HCT116 (cell line): ENCODE measurements around the gene TUBA3C. TPM values are rescaled to one million over a fixed set of nuclear protein-coding genes. Genes with fewer than 3 reads are reported as not detected.

Source experiments
- ATAC-seq: fragments of 200-7000 bp; cut with Tn5 transposase; 2 replicates; pipeline ENCODE4 v1.9.1; 2020; ENCODE audit warnings: mild to moderate bottlenecking, moderate library complexity
- BruUV-seq: library from RNA; stranded (reverse); fragments of 400-500 nt; replicated peaks from 2 replicates; lab custom pipeline; 2021; lab: Mats Ljungman, UMichigan
- CTCF ChIA-PET: fragments of 300-600 bp; sonication (Branson Sonifier 250); formaldehyde crosslinking; loops from one replicate; lab custom pipeline; 2021; ENCODE audit warnings: antibody characterized with exemption; lab: Charles Lee
- POLR2A ChIA-PET: fragments of 300-600, 350-600 bp; sonication (Branson Sonifier 250); formaldehyde crosslinking; loops from one replicate; lab custom pipeline; 2021; ENCODE audit warnings: antibody characterized with exemption; lab: Charles Lee
- RAD21 ChIA-PET, 2 experiments: fragments of 300-600 bp; sonication (Branson Sonifier 250); formaldehyde crosslinking; loops; one replicate each; lab custom pipeline; 2023; ENCODE audit warnings: low total read pairs in 2 of 2; ENCODE audit not compliant: uncharacterized antibody in 2 of 2, unreplicated experiment in 2 of 2, low non-redundant PET in 1 of 2; lab: Charles Lee
- DNase-seq: peaks from one replicate; pipeline ENCODE4 v3.0.0-alpha.2; 2010; ENCODE audit warnings: low read depth, low spot score
- H2AFZ ChIP-seq: fragments of 200-600 bp; shearing (Covaris generic), sonication (generic); 2 replicates; pipeline ENCODE4 v1.6.1; 2017; ENCODE audit warnings: low read depth, mixed run types, mixed read lengths, antibody characterized with exemption, low read length; ENCODE audit not compliant: poor library complexity, severe bottlenecking
- H3K27ac ChIP-seq: 2 replicates; pipeline ENCODE4 v1.5.1; 2012; ENCODE audit warnings: low read depth, low read length
- H3K27me3 ChIP-seq: fragments of 200-600 bp; sonication (generic); 2 replicates; pipeline ENCODE4 v1.6.1; 2016; ENCODE audit warnings: mixed run types, low read length, mixed read lengths; ENCODE audit not compliant: insufficient read depth
- H3K36me3 ChIP-seq, 2 experiments: fragments of 200-500 bp in 1 of 2; fragments of 200-600 bp in 1 of 2; sonication (Bioruptor generic) in 1 of 2; sonication (generic) in 1 of 2; 2 replicates each; pipeline versions ENCODE4 v1.5.1 to v1.6.1; 2014 to 2016; ENCODE audit warnings: low read length in 2 of 2, inconsistent platforms in 1 of 2, mixed read lengths in 1 of 2, mixed run types in 1 of 2; ENCODE audit not compliant: insufficient read depth in 2 of 2, control insufficient read depth in 1 of 2
- H3K4me1 ChIP-seq, 2 experiments: fragments of 200-600 bp in 1 of 2; sonication (generic) in 1 of 2; 2 replicates each; pipeline versions ENCODE4 v1.5.1 to v1.6.1; 2012 to 2017; ENCODE audit warnings: low read length in 2 of 2, inconsistent platforms in 1 of 2, mild to moderate bottlenecking in 1 of 2, mixed read lengths in 1 of 2, mixed run types in 1 of 2, moderate library complexity in 1 of 2; ENCODE audit not compliant: insufficient read depth in 2 of 2, control insufficient read depth in 1 of 2
- H3K4me2 ChIP-seq: fragments of 200-600 bp; sonication (generic); 2 replicates; pipeline ENCODE4 v1.6.1; 2017; ENCODE audit warnings: mixed run types, low read length, mixed read lengths
- H3K4me3 ChIP-seq, 2 experiments: fragments of 200-600 bp in 1 of 2; sonication (generic) in 1 of 2; replicated peaks in 1 of 2; 2 replicates each; pipeline ENCODE4 v1.5.1; 2011 to 2016; ENCODE audit warnings: low read length in 2 of 2, control low read depth in 1 of 2, low read depth in 1 of 2, mild to moderate bottlenecking in 1 of 2, mixed read lengths in 1 of 2, mixed run types in 1 of 2
- H3K79me2 ChIP-seq: fragments of 200-600 bp; sonication (generic); 2 replicates; pipeline ENCODE4 v1.6.1; 2017; ENCODE audit warnings: mild to moderate bottlenecking, mixed run types, low read length, moderate library complexity, mixed read lengths; ENCODE audit not compliant: insufficient read depth
- H3K9ac ChIP-seq: fragments of 200-600 bp; sonication (generic); 2 replicates; pipeline ENCODE4 v1.6.1; 2016; ENCODE audit warnings: low read length, mixed read lengths
- H3K9me2 ChIP-seq: fragments of 200-600 bp; sonication (generic), shearing (Covaris generic); 2 replicates; pipeline ENCODE4 v1.6.1; 2017; ENCODE audit warnings: mixed run types, mild to moderate bottlenecking, moderate library complexity; ENCODE audit not compliant: insufficient read depth
- H3K9me3 ChIP-seq, 2 experiments: fragments of 200-500 bp in 1 of 2; fragments of 200-600 bp in 1 of 2; sonication (Bioruptor generic) in 1 of 2; sonication (generic) in 1 of 2; 2 replicates each; pipeline ENCODE4 v1.6.1; 2014 to 2017; ENCODE audit warnings: low read length in 2 of 2, mixed read lengths in 2 of 2, inconsistent platforms in 1 of 2, low read depth in 1 of 2, mild to moderate bottlenecking in 1 of 2, mixed run types in 1 of 2, moderate library complexity in 1 of 2; ENCODE audit not compliant: control insufficient read depth in 1 of 2, insufficient read depth in 1 of 2
- H4K20me1 ChIP-seq: fragments of 200-600 bp; sonication (generic), shearing (Covaris generic); 2 replicates; pipeline ENCODE4 v1.6.1; 2017; ENCODE audit warnings: mixed run types, mild to moderate bottlenecking, moderate library complexity; ENCODE audit not compliant: insufficient read depth
- CEBPB ChIP-seq: IDR thresholded peaks from 2 replicates; pipeline ENCODE4 v1.6.1; 2012; ENCODE audit warnings: low read depth
- CTCF ChIP-seq, 3 experiments: fragments of 200-600 bp in 1 of 3; sonication (generic) in 1 of 3; IDR thresholded peaks in 2 of 3; conservative IDR thresholded peaks in 1 of 3; 2 replicates each; pipeline ENCODE4 v1.5.1; 2012 to 2017; ENCODE audit warnings: low read depth in 2 of 3, low read length in 2 of 3, antibody characterized with exemption in 1 of 3, borderline replicate concordance in 1 of 3, control low read depth in 1 of 3, mild to moderate bottlenecking in 1 of 3, mixed read lengths in 1 of 3, mixed run types in 1 of 3, moderate library complexity in 1 of 3; ENCODE audit not compliant: insufficient read depth in 1 of 3
- FOSL1 ChIP-seq: IDR thresholded peaks from 2 replicates; pipeline ENCODE4 v1.6.1; 2012; ENCODE audit warnings: low read depth
- JUND ChIP-seq: IDR thresholded peaks from 2 replicates; pipeline ENCODE4 v1.6.1; 2012
- REST ChIP-seq: IDR thresholded peaks from 2 replicates; pipeline ENCODE4 v1.6.1; 2012; ENCODE audit warnings: low read depth
- YY1 ChIP-seq: IDR thresholded peaks from 2 replicates; pipeline ENCODE4 v1.6.1; 2011; ENCODE audit warnings: low read length, low read depth, moderate library complexity, mild to moderate bottlenecking; ENCODE audit not compliant: insufficient replicate concordance; ENCODE audit errors: extremely low read depth
- ZNF274 ChIP-seq: fragments of 200-500 bp; sonication (Bioruptor generic); IDR thresholded peaks from 2 replicates; pipeline ENCODE4 v1.6.1; 2014; ENCODE audit warnings: mild to moderate bottlenecking, low read depth, low read length, inconsistent platforms
- intact Hi-C: fragments of 100-400 bp; cut with micrococcal nuclease; formaldehyde crosslinking; loops from 2 replicates; pipeline ENCODE4 v1.10.0; 2022
- total RNA-seq: library from RNA; stranded (reverse); gene quantifications from one replicate; pipeline ENCODE4 v1.2.1, GENCODE V29; 2021; ENCODE audit not compliant: unreplicated experiment

The TUBA3C gene
- total RNA-seq, 1 experiment from 2014 or later, result not detected

- DNase-seq, result no peak
- Histone ChIP-seq H2AFZ (no peak overlapping the region), H3K9me2 (no peaks in the 10 kb centered on the region), H3K36me3 (no peaks in the 10 kb centered on the region), H3K4me1 (no peaks in the 10 kb centered on the region), H3K27ac (no peak overlapping the region), H3K9me3 (peaks cover 0 to 20% of the 10 kb centered on the region in 2 experiments; a peak in 2 of 4 replicates), H4K20me1 (no peaks in the 10 kb centered on the region), H3K9ac (no peak overlapping the region), H3K4me3 (no peak overlapping the region), H3K4me2 (no peak overlapping the region), H3K79me2 (no peaks in the 10 kb centered on the region), H3K27me3 (no peaks in the 10 kb centered on the region)
- RAD21 ChIA-PET, result no interaction called here
- POLR2A ChIA-PET, result no interaction called here
- no TSS peak for BruUV-seq
- no peak for ATAC-seq
- CTCF ChIA-PET, result no interaction called here
- intact Hi-C loops, result no loop called here
- TF ChIP-seq YY1, result no peak
- TF ChIP-seq ZNF274, result no peak
- no peak for TF ChIP-seq CEBPB
Measured at GRCh38 chr13:19156013-19156825, 25.4 kb downstream of the TUBA3C start.

GRCh38 chr13:19155321-19155861 is 26.2 kb downstream of the TUBA3C start:
- CTCF ChIA-PET, result no interaction called here

More at GRCh38 chr13:19155321-19155861, 26.2 kb downstream of the TUBA3C start:
- ChIA-PET POLR2A (no interaction called here), RAD21 (no interaction called here)
- H3K9me3 ChIP-seq, result peaks cover 0 to 25% of the 10 kb centered on the region in 2 experiments; a peak in 2 of 4 replicates
- H3K27me3 ChIP-seq, result no peaks in the 10 kb centered on the region
- no peaks in the 10 kb centered on the region for H3K79me2 ChIP-seq
- intact Hi-C loops, result no loop called here
- TF ChIP-seq REST, result no peak
- no peak for TF ChIP-seq CEBPB
- TF ChIP-seq ZNF274, result no peak
- TF ChIP-seq JUND, result no peak
- TF ChIP-seq FOSL1, result no peak
- TF ChIP-seq CTCF (IDR thresholded peaks at IDR 0.05 in 2 of 3, conservative IDR thresholded peaks at IDR 0.05 in 1 of 3; ENCODE audit: borderline replicate concordance in 1 of 3, insufficient read depth in 1 of 3, low read depth in 2 of 3, low read length in 2 of 3), result no peak
- H3K9ac ChIP-seq, result no peak overlapping the region
- H3K4me2 ChIP-seq, result no peak overlapping the region
- ATAC-seq, result no peak
- H3K9me2 ChIP-seq, result no peaks in the 10 kb centered on the region
- BruUV-seq, result no TSS peak
- H2AFZ ChIP-seq, result no peak overlapping the region
- H3K4me1 ChIP-seq, result no peaks in the 10 kb centered on the region
- DNase-seq, result no peak
- no peak overlapping the region for H3K27ac ChIP-seq
- H4K20me1 ChIP-seq, result no peaks in the 10 kb centered on the region
- no peak overlapping the region for H3K4me3 ChIP-seq
- H3K36me3 ChIP-seq, result no peaks in the 10 kb centered on the region
